ENCODE measurements around the gene MAD1L1.

DNA sequence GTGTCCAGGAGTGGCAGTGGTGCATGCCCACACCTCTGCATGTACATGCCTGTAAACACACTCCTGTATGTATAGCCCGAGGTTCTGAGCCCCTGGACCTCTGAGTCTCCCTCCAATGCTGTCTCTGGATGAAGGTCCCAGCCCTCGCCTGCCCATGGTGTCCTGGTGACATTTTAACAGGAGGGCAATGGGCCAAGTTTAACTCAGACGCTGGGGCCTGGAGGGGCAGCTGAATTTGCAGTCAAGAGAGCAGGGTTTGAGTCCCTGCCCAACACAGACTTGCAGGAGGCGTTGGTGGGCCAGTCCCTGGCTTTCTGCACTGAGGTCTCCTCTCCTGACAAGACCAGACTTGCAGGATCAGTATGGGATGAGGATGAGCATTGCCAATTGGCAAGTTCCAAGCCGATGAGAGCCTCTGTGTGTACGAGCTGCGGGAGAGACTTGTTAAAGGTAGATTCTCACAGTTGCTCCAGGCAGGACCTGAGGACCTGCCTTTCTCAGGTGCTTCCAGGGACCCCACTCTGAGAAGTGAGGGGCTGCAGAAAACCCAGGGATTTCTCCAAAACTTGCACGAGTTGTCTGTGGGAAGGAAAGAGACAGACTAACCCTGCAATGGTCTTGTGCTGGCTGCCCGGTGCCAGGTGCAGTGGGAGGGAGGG is 420.8 kb downstream of the MAD1L1 start:
- TF ChIP-seq CHD2 (IDR thresholded peaks at IDR 0.05; ENCODE audit: low read length), result no peak
- no peak for TF ChIP-seq CTBP2 (IDR thresholded peaks at IDR 0.05; ENCODE audit: borderline replicate concordance, insufficient read depth, insufficient read length, low read length)
- TF ChIP-seq EP300 (IDR thresholded peaks at IDR 0.05; ENCODE audit: borderline replicate concordance in 1 of 2, low read depth in 2 of 2, low read length in 2 of 2), result no peak
- TF ChIP-seq, protein P1, sequence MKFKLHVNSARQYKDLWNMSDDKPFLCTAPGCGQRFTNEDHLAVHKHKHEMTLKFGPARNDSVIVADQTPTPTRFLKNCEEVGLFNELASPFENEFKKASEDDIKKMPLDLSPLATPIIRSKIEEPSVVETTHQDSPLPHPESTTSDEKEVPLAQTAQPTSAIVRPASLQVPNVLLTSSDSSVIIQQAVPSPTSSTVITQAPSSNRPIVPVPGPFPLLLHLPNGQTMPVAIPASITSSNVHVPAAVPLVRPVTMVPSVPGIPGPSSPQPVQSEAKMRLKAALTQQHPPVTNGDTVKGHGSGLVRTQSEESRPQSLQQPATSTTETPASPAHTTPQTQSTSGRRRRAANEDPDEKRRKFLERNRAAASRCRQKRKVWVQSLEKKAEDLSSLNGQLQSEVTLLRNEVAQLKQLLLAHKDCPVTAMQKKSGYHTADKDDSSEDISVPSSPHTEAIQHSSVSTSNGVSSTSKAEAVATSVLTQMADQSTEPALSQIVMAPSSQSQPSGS (IDR thresholded peaks at IDR 0.05; ENCODE audit: low read length), result no peak
- TF ChIP-seq, protein P2, sequence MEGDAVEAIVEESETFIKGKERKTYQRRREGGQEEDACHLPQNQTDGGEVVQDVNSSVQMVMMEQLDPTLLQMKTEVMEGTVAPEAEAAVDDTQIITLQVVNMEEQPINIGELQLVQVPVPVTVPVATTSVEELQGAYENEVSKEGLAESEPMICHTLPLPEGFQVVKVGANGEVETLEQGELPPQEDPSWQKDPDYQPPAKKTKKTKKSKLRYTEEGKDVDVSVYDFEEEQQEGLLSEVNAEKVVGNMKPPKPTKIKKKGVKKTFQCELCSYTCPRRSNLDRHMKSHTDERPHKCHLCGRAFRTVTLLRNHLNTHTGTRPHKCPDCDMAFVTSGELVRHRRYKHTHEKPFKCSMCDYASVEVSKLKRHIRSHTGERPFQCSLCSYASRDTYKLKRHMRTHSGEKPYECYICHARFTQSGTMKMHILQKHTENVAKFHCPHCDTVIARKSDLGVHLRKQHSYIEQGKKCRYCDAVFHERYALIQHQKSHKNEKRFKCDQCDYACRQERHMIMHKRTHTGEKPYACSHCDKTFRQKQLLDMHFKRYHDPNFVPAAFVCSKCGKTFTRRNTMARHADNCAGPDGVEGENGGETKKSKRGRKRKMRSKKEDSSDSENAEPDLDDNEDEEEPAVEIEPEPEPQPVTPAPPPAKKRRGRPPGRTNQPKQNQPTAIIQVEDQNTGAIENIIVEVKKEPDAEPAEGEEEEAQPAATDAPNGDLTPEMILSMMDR (IDR thresholded peaks at IDR 0.05; ENCODE audit: control extremely low read depth in 1 of 3, insufficient read depth in 1 of 3, low read depth in 1 of 3, low read length in 3 of 3), result no peak
- TF ChIP-seq POLR2A (IDR thresholded peaks at IDR 0.05; ENCODE audit: control extremely low read depth in 1 of 2, low read depth in 2 of 2, low read length in 2 of 2), result no peak
- TF ChIP-seq CBX5 (IDR thresholded peaks at IDR 0.05; ENCODE audit: low read depth, low read length), result no peak
- TF ChIP-seq EGR1 (IDR thresholded peaks at IDR 0.05; ENCODE audit: borderline replicate concordance, low read depth, low read length), result no peak
- no peak for TF ChIP-seq POLR2AphosphoS5 (IDR thresholded peaks at IDR 0.05; ENCODE audit: low read depth, low read length)
- TF ChIP-seq HDAC2 (IDR thresholded peaks at IDR 0.05; ENCODE audit: borderline replicate concordance in 1 of 2, low read depth in 2 of 2, low read length in 2 of 2), result no peak
- TF ChIP-seq TAF1 (IDR thresholded peaks at IDR 0.05; ENCODE audit: low read depth, low read length), result no peak
- TF ChIP-seq EZH2 (IDR thresholded peaks at IDR 0.05; ENCODE audit: low read depth, low read length, severe bottlenecking), result no peak
- TF ChIP-seq MAFK (IDR thresholded peaks at IDR 0.05; ENCODE audit: low read depth, low read length), result no peak
- no peak for TF ChIP-seq PHF8 (conservative IDR thresholded peaks at IDR 0.05; ENCODE audit: low read depth, low read length)
